ENCODE data around the gene DUSP7.

The DUSP7 gene

GRCh38 chr3:52070724-52071621 lies 14.6 kb upstream of the DUSP7 start:
- TF ChIP-seq, protein P1, sequence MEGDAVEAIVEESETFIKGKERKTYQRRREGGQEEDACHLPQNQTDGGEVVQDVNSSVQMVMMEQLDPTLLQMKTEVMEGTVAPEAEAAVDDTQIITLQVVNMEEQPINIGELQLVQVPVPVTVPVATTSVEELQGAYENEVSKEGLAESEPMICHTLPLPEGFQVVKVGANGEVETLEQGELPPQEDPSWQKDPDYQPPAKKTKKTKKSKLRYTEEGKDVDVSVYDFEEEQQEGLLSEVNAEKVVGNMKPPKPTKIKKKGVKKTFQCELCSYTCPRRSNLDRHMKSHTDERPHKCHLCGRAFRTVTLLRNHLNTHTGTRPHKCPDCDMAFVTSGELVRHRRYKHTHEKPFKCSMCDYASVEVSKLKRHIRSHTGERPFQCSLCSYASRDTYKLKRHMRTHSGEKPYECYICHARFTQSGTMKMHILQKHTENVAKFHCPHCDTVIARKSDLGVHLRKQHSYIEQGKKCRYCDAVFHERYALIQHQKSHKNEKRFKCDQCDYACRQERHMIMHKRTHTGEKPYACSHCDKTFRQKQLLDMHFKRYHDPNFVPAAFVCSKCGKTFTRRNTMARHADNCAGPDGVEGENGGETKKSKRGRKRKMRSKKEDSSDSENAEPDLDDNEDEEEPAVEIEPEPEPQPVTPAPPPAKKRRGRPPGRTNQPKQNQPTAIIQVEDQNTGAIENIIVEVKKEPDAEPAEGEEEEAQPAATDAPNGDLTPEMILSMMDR (conservative IDR thresholded peaks at IDR 0.05): no peak
- no peak overlapping the region for H3K27ac ChIP-seq

- H3K27ac ChIP-seq: no peak overlapping the region
- TF ChIP-seq, protein P1 (conservative IDR thresholded peaks at IDR 0.05): no peak
Observed at GRCh38 chr3:52069855-52070254, 13.5 kb upstream of the DUSP7 start.

DNA sequence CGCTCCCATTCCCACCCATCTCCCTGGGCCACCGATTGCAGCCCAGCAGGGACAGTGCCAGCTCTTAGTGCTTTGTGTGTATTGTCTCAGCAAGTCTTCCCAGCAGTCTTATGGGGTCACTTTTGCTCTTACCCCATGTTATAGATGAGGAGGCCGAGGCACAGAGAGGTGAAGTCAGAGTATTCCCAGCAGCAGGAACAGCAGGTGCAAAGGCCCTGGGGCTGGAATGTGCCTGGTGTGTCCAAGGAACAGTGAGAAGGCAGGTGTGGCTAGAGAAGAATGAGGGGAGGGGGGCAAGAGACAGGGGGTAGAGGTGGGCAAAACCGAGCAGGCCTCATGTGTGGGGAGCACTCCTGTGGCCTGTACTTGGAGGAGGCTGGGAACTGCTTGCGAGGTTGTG lies 12.8 kb upstream of the DUSP7 start:
- TF ChIP-seq, protein P1 (conservative IDR thresholded peaks at IDR 0.05): no peak

GRCh38 chr3:52068730-52069129 lies 12.4 kb upstream of the DUSP7 start:
- TF ChIP-seq, protein P1 (conservative IDR thresholded peaks at IDR 0.05): no peak
- H3K27ac ChIP-seq: no peak overlapping the region

More for the DNA sequence above, 12.8 kb upstream of the DUSP7 start:
- no peak overlapping the region for H3K27ac ChIP-seq

- TF ChIP-seq, protein P1 (conservative IDR thresholded peaks at IDR 0.05): no peak
- H3K27ac ChIP-seq: no peak overlapping the region
Observed at GRCh38 chr3:52068055-52068571, 11.7 kb upstream of the DUSP7 start.

DNA sequence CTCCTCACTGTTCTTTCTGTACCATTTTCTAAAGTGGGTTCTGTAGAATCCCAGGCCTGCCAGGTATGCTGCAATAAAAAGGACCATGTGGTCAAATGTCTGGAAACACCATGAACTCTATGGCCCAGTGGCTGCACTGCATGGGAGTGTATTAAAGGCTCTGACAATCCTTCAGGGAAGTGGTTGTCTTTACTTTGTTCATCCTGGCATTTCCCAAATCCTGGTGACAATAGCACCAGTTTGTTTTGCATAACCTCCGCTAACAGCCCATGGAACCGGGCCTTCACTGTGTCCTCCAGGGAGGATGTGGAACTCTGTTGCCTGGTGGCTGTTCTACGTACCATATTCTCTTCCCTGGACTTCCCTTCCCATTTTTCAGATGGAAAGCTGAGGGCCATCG lies 11.2 kb upstream of the DUSP7 start:
- TF ChIP-seq, protein P1 (conservative IDR thresholded peaks at IDR 0.05): no peak
- no peak overlapping the region for H3K27ac ChIP-seq

- H3K27ac ChIP-seq: no peak overlapping the region
- TF ChIP-seq, protein P1 (conservative IDR thresholded peaks at IDR 0.05): no peak
Observed at GRCh38 chr3:52067046-52067445, 10.7 kb upstream of the DUSP7 start.
